HEK293 (cell line): Measurements from ENCODE around the gene KIF5A.

Source experiments
- CTCF ChIA-PET: fragments of 350-600 bp; formaldehyde crosslinking; extraction: SDS; loops from one replicate; lab custom pipeline; 2021; ENCODE audit warnings: antibody characterized with exemption; lab: Yijun Ruan, JAX
- POLR2A ChIA-PET: fragments of 300-600 bp; formaldehyde crosslinking; extraction: SDS; loops from one replicate; lab custom pipeline; 2020; ENCODE audit warnings: antibody characterized with exemption, inconsistent platforms; lab: Yijun Ruan, JAX
- H3K27ac ChIP-seq: fragments of 200-500 bp; sonication (Bioruptor generic); 2 replicates; pipeline ENCODE4 v1.5.1; 2014; ENCODE audit warnings: low read depth, low read length, control low read depth, inconsistent platforms; ENCODE audit errors: extremely low read depth
- H3K36me3 ChIP-seq, 2 experiments: fragments of 200-500 bp in 1 of 2; sonication (Bioruptor generic) in 1 of 2; 1 replicate in 1 of 2; 2 replicates in 1 of 2; pipeline ENCODE4 v1.5.1; 2014 to 2017; ENCODE audit warnings: inconsistent platforms in 2 of 2, low read length in 2 of 2; ENCODE audit not compliant: control insufficient read depth in 2 of 2, insufficient read depth in 1 of 2
- H3K4me1 ChIP-seq: fragments of 200-500 bp; sonication (Bioruptor generic); 2 replicates; pipeline ENCODE4 v1.5.1; 2014; ENCODE audit warnings: mild to moderate bottlenecking, low read length, inconsistent platforms; ENCODE audit not compliant: control insufficient read depth, insufficient read depth
- H3K4me3 ChIP-seq: 2 replicates; pipeline ENCODE4 v1.5.1; 2011; ENCODE audit warnings: low read depth, mild to moderate bottlenecking, control low read depth, low read length, moderate library complexity
- H3K9me3 ChIP-seq: fragments of 200-500 bp; sonication (Bioruptor generic); 2 replicates; pipeline ENCODE4 v1.5.1; 2014; ENCODE audit warnings: low read depth, low read length, inconsistent platforms; ENCODE audit not compliant: control insufficient read depth, insufficient read depth
- GLIS2 ChIP-seq: fragments of 450-650 bp; formaldehyde crosslinking; IDR thresholded peaks from 2 replicates; pipeline ENCODE4 v1.5.1; 2016; ENCODE audit warnings: missing biosample characterization, missing genetic modification characterization
- HIC1 ChIP-seq: fragments of 450-650 bp; formaldehyde crosslinking; IDR thresholded peaks from 2 replicates; pipeline ENCODE4 v1.5.1; 2016; ENCODE audit warnings: missing biosample characterization, missing genetic modification characterization
- PATZ1 ChIP-seq: fragments of 450-650 bp; formaldehyde crosslinking; IDR thresholded peaks from 2 replicates; pipeline ENCODE4 v1.5.1; 2016; ENCODE audit warnings: missing biosample characterization, missing genetic modification characterization
- PBX3 ChIP-seq: sonication (generic); formaldehyde crosslinking; IDR thresholded peaks from 2 replicates; pipeline ENCODE4 v1.8.1; 2022; ENCODE audit warnings: mild to moderate bottlenecking, moderate library complexity, missing genetic modification reagents
- SP2 ChIP-seq: fragments of 450-650 bp; formaldehyde crosslinking; IDR thresholded peaks from 2 replicates; pipeline ENCODE4 v1.5.1; 2016; ENCODE audit warnings: missing biosample characterization, missing genetic modification characterization
- ZBTB17 ChIP-seq: fragments of 450-650 bp; formaldehyde crosslinking; IDR thresholded peaks from 2 replicates; pipeline ENCODE4 v1.5.1; 2016; ENCODE audit warnings: missing biosample characterization, missing genetic modification characterization
- ZBTB48 ChIP-seq: fragments of 450-650 bp; formaldehyde crosslinking; IDR thresholded peaks from 2 replicates; pipeline ENCODE4 v1.5.1; 2016; ENCODE audit warnings: missing biosample characterization, missing genetic modification characterization
- ZNF112 ChIP-seq: fragments of 450-650 bp; formaldehyde crosslinking; IDR thresholded peaks from 2 replicates; pipeline ENCODE4 v1.5.0; 2017; ENCODE audit warnings: missing biosample characterization, missing genetic modification characterization
- ZNF354C ChIP-seq: fragments of 450-650 bp; formaldehyde crosslinking; IDR thresholded peaks from 2 replicates; pipeline ENCODE4 v1.5.1; 2016; ENCODE audit warnings: missing biosample characterization, missing genetic modification characterization, low read depth, borderline replicate concordance
- ZNF366 ChIP-seq: fragments of 450-650 bp; formaldehyde crosslinking; conservative IDR thresholded peaks from 2 replicates; pipeline ENCODE4 v1.5.1; 2016; ENCODE audit warnings: missing biosample characterization, missing genetic modification characterization
- ZNF600 ChIP-seq: fragments of 450-650 bp; formaldehyde crosslinking; IDR thresholded peaks from 2 replicates; pipeline ENCODE4 v1.5.1; 2016; ENCODE audit warnings: missing biosample characterization, missing genetic modification characterization
- ZNF658 ChIP-seq: fragments of 450-650 bp; formaldehyde crosslinking; IDR thresholded peaks from 2 replicates; pipeline ENCODE4; 2016; ENCODE audit warnings: missing biosample characterization, missing genetic modification characterization

KIF5A gene

GRCh38 chr12:57523706-57524614, 25.9 kb upstream of the KIF5A start:
- ChIA-PET CTCF (interaction anchor here (0.5 to 1.5 kb wide), 3 partner anchors 65 to 370 kb away, joined by 3 to 6 read pairs (median 3); no protein-coding TSS in a partner anchor), POLR2A (interaction anchor here (0.7 to 2.6 kb wide), 9 partner anchors 8 to 221 kb away, joined by 3 to 16 read pairs (median 4); partner anchors contain the start of genes DCTN2, PIP4K2C and TSPAN31)
- 0 out of 2 replicates have a peak, but pooled peaks have one; percentile 5 for TF ChIP-seq HIC1 (tag by site-specific recombination)
- 0 out of 2 replicates have a peak, but pooled peaks have one; percentile 12 for TF ChIP-seq PATZ1 (tag by site-specific recombination)
- TF ChIP-seq ZNF600 = peak; percentile 54; the same call in 1 of the 2 replicates
- TF ChIP-seq ZNF354C (tag by site-specific recombination) = no peak
- TF ChIP-seq ZNF366 = peak; percentile 59
- peak; percentile 77; the same call in 1 of the 2 replicates for TF ChIP-seq ZBTB17 (tag by site-specific recombination)
- TF ChIP-seq PBX3 (CRISPR knock-in tag) = no peak
- TF ChIP-seq ZBTB48 (tag by site-specific recombination) = peak; percentile 31; the same call in 1 of the 2 replicates
- no peak for TF ChIP-seq ZNF112 (tag by site-specific recombination)
- Histone ChIP-seq H3K36me3 (peaks cover 0 to 55% of the 10 kb centered on the region in 2 experiments; a peak in 1 of 3 replicates), H3K9me3 (no peaks in the 10 kb centered on the region), H3K27ac (peak overlapping the region; percentile 94), H3K4me3 (peak overlapping the region; percentile 59), H3K4me1 (peaks cover 13% of the 10 kb centered on the region)

- TF ChIP-seq ZNF658 (tag by site-specific recombination) = no peak
- TF ChIP-seq GLIS2 (tag by site-specific recombination) = peak; percentile 61; the same call in 1 of the 2 replicates
- 0 out of 2 replicates have a peak, but pooled peaks have one; percentile 10 for TF ChIP-seq SP2 (tag by site-specific recombination)
- no peak overlapping the region for H3K4me3 ChIP-seq
- peaks cover 3 to 59% of the 10 kb centered on the region in 2 experiments; a peak in 1 of 3 replicates for H3K36me3 ChIP-seq
- POLR2A ChIA-PET = interaction anchor here (1.0 to 2.6 kb wide), 3 partner anchors 8 to 26 kb away, joined by 4 to 16 read pairs (median 4); partner anchors contain the start of gene DCTN2
- H3K9me3 ChIP-seq = no peaks in the 10 kb centered on the region
- no peak overlapping the region for H3K27ac ChIP-seq
- CTCF ChIA-PET = interaction anchor here (1.5 kb wide), 1 partner anchor 201 kb away, joined by 6 read pairs; no protein-coding TSS in a partner anchor
- peaks cover 13% of the 10 kb centered on the region for H3K4me1 ChIP-seq
Measured at GRCh38 chr12:57524814-57525614, 24.8 kb upstream of the KIF5A start.
